Femur (tissue), 1 donor: ENCODE measurements around the gene INTS3.

Experiments
- DNase-seq: peaks from one replicate; pipeline ENCODE4 v3.0.0-alpha.2; 2017

Gene INTS3

DNA sequence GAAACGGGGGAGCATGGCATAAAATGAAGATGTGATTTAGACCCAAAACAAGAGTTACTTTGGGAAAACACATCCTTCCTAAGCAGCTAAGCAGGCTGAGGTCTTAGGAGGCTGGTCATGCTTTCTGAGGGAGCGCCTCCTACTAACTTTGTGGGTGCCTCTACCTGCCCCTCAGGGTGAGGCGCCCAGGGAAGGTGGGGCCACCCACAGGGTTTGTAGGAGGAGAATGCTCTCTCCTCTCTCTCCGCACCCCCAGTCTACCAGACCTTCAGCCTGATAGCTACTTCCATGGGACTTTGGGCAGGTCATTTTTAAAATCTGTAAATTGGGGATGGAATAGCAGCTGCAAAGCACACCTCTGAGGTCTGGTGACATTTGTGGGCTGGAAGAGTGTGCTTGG, 71.2 kb downstream of the INTS3 start:
- no peak for DNase-seq

DNA sequence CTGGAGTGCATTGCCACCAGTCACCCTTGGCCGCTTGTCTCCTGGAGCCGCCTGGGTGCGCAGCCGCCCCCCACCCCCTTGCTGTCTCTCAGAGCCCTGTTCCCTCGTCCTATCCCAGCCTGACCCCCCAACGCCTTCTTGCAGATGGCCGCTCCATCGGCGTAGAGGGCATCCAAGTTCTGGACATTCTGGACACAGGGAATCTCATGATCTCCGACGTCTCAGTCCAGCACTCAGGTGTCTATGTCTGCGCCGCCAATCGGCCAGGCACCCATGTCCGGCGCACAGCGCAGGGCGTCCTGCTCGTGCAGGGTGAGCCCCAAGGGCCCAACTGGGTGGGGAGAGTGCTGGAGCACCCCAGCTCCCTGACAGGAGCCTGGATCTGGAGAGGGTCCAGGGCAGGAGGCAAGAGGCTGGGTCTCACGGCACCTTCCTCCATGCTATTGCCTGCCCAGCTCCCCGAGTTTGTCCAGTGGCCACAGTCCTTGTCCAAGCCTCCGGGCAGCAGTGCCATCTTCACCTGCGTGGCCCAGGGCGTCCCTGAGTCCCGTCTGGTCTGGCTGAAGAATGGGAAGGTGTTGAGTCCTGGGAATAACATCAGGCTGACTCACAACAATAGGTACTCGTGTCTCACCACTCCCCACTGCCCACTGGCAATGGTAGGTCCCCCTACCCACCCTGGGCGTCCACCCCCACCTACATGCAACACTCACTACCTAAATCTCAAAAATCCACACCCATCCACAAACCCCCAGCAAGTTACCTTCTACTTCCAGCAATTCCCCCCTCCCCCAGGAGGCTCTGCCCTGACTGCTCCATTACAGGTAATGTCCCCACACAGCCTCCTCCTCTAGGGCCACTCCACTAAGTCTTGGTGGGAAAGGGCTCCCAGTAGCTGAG, 72.0 kb downstream of the INTS3 start:
- no peak for DNase-seq

GRCh38 chr1:153800516-153800915, 72.7 kb downstream of the INTS3 start:
- no peak for DNase-seq

DNA sequence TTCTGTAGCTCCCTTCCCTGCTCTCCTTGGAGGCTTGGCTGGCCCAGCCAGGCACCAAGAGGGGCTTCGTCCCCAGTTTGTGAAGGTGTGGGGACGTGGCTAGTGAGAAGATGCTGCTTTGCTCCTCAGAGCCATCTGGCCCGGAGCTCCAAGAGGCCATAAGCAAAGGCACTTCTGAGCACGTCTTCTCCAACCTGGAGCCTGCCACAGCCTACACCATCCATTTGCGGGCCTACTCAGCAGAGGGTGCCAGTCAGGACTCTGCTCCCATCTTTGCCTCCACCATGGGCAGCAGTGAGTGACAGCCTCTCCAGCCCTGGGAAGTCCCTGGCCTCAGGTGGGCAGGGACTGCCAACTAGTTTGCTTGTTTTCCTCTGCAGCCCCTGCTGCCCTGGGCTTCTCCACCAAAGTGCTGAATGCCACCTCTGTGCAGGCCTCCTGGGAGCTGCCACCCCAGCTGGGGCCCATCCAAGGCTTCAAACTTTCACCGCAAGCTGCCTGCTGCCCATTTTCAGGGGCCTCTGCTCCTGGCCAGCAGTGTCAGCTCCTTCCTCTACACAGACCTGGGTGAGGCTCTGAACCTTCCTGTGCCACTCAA, 73.3 kb downstream of the INTS3 start:
- no peak for DNase-seq

DNA sequence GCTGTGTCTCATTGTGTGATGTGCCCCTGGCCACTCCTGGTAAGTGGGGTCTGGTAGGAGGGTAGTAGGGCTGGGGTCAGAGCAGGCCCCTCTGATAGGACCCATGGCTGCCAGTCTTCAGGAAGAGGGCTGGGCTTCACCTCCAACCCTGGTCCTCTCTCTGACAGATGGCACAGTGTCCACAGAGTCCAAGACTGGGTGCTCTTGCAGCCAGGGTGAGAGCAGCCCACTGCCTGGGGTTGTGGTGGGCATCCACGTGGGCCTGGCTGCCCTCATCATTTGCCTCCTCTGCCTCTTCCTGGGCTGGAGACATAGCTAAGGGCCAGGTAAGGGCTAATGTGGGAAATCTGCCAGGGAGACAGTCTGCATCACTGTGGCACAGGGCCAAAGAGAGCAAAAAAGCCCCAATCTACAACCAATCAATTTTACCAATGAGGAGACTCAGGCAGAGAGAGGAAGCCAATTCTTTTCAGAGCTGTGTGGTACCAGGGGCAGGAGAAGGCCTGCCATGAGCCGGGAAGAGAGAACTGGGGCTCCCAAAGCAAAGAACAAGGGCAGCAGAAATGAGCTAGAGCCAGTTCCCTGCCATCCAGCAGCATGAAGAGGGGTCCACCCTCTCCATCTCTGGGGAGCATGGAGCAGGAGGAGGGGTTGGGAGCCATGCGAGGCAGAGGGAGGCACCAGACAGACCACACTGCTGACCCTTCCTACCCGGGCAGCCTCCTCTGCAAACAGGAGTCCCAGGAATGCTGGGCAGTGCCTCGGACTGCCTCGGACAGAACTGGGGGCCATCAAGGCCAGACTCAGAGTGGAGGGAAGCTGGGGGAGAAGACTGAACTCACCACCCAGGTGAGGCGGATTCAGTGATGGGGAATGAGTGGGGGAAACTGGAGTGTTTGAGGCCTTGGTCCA, 74.2 kb downstream of the INTS3 start:
- DNase-seq: no peak

DNA sequence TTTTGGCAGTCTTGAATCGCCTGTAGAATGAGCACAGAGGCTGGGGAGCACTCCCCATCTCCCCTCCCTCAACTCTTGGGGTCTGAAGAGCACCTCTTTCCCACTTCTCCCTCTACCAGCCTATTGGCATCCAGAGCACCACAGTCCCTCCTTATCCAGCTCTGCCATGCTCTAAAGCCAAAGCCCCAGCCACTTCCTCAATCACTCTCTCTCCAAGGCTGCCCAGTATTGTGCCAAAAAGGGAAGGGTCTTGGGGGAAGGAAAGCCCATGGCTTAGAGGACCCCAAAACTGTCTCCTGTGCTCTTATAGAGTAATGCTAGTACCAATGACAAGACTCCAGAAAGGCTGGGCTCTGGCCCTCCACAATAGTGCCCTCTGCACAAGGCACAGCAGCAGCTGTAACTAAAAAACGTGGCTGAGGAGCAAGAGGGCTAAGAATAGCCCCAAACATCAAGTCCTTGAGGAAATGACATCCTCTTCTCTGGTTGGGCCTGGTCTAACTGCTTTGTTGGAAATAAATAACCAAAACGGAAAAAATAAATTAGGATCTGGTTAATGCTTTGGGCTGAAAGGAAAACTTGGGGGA, 75.7 kb downstream of the INTS3 start:
- no peak for DNase-seq

- DNase-seq: no peak
Measured at GRCh38 chr1:153804112-153804511, 76.3 kb downstream of the INTS3 start.

DNA sequence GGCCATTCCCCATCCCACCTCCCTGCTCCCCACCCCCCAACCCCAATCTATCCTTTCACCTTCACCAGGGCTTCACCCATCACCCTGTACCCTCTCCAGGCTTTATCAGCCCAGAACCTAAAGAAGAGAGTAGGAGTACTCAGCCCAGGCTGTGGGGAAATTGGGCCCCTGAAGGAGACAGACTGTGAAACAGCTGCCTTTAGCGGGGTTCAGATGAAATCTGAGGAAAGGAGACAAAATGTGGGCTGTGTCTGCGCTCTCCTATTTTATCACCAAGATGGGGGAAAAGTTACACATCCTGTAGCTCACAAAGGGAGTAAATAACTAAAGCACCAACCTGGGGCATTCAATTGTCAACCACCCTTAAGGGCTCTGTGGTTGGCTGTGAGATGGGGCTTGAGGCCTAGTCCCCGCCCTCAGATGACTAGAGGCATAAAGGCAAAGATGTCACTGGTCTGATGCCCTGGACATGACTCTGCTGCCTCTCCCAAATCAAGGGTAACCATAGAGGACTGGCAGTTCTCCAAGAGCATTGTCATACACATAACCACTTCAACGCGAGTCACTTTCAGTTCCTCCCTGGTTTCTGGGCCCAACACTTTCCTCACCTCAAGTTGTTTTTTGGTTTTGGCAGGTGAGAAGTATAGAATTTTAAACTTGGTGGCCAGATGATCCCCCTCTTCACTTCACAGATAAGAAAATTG, 77.3 kb downstream of the INTS3 start:
- DNase-seq: no peak

GRCh38 chr1:153805886-153806719, 78.3 kb downstream of the INTS3 start:
- DNase-seq: no peak

- DNase-seq: no peak
Measured at GRCh38 chr1:153816283-153816889, 88.5 kb downstream of the INTS3 start.

- no peak for DNase-seq
Measured at GRCh38 chr1:153818876-153819275, 91.0 kb downstream of the INTS3 start.
